ENCODE measurements around the gene KCNG2.
"Not testable (repeated sequence)": the region's sequence is repeated elsewhere in the genome, so short reads cannot be mapped to it uniquely, and the experiment has no call there.

The KCNG2 gene

GRCh38 chr18:79855147-79855933 lies 57.6 kb downstream of the KCNG2 start:
- no peak for DNase-seq

GRCh38 chr18:79856119-79857007 lies 58.6 kb downstream of the KCNG2 start:
- peak; percentile 27 to 36 for DNase-seq

GRCh38 chr18:79857082-79857671 lies 59.4 kb downstream of the KCNG2 start:
- DNase-seq, result no peak

GRCh38 chr18:79859314-79859713 lies 61.6 kb downstream of the KCNG2 start:
- no peak for DNase-seq

GRCh38 chr18:79861687-79862086 lies 63.9 kb downstream of the KCNG2 start:
- no peak for DNase-seq

- no peak for DNase-seq
These were observed 64.8 kb downstream of the KCNG2 start for GRCh38 chr18:79862562-79862961.

GRCh38 chr18:79863161-79864005 lies 65.6 kb downstream of the KCNG2 start:
- no peak for DNase-seq

GRCh38 chr18:79864006-79864725 lies 66.4 kb downstream of the KCNG2 start:
- no peak for DNase-seq

- DNase-seq, result not testable (repeated sequence)
These were observed 67.2 kb downstream of the KCNG2 start for GRCh38 chr18:79864955-79865354.

GRCh38 chr18:79865951-79866350 lies 68.2 kb downstream of the KCNG2 start:
- not testable (repeated sequence) for DNase-seq

GRCh38 chr18:79866889-79867574 lies 69.3 kb downstream of the KCNG2 start:
- no peak for DNase-seq

GRCh38 chr18:79867666-79868065 lies 69.9 kb downstream of the KCNG2 start:
- DNase-seq, result no peak

GRCh38 chr18:79868168-79868784 lies 70.5 kb downstream of the KCNG2 start:
- DNase-seq, result no peak

GRCh38 chr18:79868811-79869541 lies 71.2 kb downstream of the KCNG2 start:
- no peak for DNase-seq

GRCh38 chr18:79869591-79870300 lies 72.0 kb downstream of the KCNG2 start:
- no peak for DNase-seq

GRCh38 chr18:79870301-79871025 lies 72.7 kb downstream of the KCNG2 start:
- no peak for DNase-seq

- DNase-seq, result no peak
These were observed 73.3 kb downstream of the KCNG2 start for GRCh38 chr18:79871026-79871390.

- no peak for DNase-seq
These were observed 73.8 kb downstream of the KCNG2 start for GRCh38 chr18:79871481-79872091.
